Embryonic facial prominence (tissue), 1 donor: ENCODE data around the gene PITRM1.

ENCODE experiments used
- DNase-seq: peaks from one replicate; pipeline ENCODE4 v3.0.0-alpha.2; 2016; ENCODE audit errors: extremely low spot score

PITRM1 gene

GRCh38 chr10:3102720-3103427 lies 69.7 kb downstream of the PITRM1 start:
- DNase-seq: no peak

DNA sequence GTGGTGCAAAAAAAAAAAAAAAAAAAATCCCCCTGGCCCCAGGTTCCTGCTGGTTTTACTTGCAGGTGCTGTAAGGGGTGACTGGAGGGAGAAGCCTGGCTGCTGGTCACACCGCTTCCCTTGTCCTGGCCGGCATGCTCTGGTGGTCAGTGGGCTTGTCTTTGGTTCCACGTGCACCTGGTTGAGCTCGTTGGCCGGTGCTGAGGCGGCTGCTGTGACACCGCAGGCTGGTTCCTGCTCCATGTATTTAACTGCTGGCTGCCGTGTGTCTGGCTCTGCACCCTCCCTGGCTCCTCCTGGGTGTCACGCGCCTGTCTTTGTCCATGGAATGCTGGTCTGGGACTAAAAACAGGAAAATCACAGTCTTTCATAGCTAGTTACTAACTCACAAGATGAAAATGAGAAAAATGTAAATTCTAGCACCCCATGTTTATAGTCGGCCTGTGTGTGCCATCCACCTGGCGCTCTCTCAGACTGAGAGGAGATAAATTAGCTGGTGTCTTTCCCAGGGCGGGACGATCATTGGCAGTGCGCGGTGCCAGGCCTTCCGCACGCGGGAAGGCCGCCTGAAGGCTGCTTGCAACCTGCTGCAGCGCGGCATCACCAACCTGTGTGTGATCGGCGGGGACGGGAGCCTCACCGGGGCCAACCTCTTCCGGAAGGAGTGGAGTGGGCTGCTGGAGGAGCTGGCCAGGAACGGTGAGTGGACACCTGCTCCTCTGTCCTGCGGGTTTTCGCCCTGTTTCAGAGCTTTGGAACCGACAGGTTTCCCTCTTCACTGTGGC lies 71.5 kb downstream of the PITRM1 start:
- no peak for DNase-seq

DNA sequence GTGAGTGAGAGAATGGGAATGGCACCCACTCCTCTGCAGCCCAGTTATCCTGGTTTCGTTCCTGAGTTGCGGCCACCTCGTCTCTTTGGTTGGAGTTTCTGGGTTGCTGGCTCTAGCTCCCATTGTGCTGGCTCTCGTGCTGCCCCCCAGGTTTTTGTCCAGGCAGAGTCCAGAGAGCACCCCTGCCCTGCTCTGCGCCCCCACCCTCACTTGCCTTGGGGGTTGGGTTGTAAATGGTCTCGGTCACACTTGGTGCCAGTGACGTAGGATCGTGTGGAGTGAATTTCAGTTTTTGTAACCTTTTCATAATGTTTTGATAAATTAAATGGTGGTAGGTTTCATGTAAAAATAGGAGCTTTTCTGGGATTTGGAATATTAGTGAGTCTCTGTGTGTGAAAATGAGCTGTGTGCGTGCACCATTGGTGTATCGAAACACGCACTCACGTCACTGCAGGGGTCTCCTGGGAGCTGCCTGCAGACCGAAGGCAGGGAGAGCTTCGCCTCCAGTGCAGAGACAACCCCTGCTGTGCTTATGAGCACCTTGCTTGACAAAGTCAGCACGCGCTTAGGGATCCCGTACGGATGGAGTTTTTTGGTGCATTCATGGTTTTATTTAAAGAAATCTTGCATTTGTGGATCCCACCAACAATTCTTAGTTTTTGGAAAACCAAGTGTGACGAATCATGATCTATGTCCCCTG lies 72.3 kb downstream of the PITRM1 start:
- no peak for DNase-seq

DNA sequence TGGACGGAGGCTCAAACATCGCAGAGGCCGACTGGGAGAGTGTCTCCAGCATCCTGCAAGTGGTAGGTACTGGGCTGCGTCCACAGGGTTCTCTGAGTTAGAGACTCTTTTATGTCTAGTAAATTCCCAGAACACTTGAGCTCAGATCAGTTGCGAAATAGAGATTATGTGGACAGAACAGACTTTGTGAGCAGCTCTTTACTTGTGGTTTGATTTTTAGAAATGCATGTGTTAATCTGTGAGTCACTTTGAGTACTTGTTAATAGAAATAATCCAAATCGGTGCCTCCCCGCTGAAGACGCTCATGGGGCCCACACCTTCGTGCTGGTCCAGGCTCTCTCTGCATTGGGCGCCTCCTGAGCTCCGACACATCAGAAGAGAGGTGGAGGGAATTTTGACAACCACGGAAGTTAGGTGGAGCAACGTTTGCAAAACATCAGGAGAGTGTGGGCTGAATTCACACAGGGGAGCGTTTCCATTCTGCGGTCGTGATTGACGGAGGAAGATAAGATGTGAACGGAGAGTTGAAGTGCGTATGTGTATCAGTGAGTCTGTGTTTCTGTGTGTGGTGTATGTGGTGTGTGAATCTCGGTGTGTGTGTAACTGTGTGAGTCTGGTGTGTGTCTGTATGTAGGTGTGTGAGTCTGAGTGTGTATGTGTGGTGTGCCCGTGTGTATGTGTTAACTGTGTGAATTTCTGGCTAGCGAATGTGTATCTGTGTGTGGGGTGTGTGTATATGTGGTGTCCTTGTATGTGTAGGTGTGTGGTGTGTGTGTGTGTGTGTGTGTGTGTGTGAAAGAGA lies 73.1 kb downstream of the PITRM1 start:
- no peak for DNase-seq

- DNase-seq: no peak
These were observed 73.9 kb downstream of the PITRM1 start for GRCh38 chr10:3098689-3099088.

GRCh38 chr10:3097160-3097559 lies 75.4 kb downstream of the PITRM1 start:
- no peak for DNase-seq

DNA sequence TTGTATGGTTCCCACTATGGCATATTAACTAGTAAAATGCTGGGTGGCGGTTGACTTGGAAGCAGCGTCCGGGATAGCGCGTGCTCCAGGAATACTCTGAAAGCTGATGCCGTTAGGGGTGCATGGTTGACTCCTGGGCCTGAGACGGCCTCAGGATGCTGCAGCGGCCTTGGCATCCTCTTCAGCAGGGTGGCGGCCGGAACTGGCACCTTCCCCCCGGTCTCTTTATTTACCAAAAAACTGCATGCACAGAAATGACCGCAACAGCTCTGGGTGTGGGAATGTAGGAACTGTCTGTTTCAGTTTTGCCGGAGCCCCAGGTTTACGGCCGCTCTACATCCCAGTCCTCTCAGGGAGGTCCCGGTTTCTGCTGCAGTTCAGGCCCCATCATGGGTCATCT lies 76.4 kb downstream of the PITRM1 start:
- DNase-seq: no peak

- no peak for DNase-seq
These were observed 77.0 kb downstream of the PITRM1 start for GRCh38 chr10:3095373-3096139.

- no peak for DNase-seq
These were observed 78.0 kb downstream of the PITRM1 start for GRCh38 chr10:3094609-3095036.

- no peak for DNase-seq
These were observed 78.6 kb downstream of the PITRM1 start for GRCh38 chr10:3093996-3094395.

DNA sequence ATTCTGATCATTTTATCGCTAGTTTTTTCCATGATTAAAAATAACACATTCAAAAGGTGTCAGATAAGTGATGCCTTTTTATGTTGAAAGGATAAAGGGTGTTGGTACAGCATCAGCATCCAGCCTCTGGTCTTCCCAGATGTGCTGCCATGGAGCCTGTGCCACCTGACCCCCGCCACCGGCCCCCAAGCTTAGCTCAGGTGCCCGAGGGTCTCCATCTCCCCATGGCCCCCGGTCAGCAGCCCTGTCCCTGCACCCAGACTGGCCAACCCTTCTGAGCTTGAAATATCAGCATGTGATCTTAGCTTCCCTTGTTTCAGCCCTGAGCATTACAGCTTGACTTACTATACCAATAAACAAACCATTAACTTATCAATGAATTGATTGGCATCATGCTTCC lies 80.7 kb downstream of the PITRM1 start:
- DNase-seq: no peak

DNA sequence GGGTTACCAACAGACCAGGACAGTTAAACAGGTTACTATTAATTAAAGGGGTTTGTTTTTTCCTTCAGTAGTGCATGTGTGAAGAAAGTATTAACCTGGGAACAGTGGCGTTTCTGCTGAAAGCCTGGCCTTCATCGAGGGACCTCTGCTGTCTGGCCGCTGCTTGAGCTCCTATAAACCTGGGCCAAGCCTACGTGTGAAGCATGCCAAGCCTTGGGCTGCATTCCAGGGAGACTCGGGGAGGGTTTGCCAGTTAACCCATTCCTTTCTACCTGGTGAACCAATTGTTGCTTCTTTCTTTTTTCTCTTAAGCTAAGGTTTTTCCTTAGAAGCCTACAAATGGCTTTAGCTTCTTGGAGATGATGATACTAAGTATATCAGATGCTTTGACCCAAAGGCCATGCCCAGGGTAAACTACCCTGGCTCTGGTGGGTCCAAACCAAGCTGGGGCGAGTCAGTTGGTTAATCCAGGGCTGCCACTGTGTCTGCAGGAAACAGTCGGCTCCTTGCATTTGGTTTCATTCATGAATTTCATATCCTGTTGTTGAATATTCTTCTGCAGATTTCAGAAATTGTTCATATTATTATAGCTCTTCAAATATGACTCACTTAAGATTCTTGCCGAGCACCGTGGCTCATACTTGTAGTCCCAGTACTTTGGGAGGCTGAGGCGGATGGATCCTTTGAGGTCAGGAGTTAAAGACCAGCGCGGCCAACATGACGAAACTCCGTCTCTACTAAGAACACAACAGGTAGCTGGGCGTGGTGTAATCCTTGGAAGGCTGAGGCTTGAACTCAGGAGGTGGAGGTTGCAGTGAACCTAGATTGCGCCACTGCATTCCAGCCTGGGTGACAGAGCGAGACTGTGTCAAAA lies 81.4 kb downstream of the PITRM1 start:
- DNase-seq: no peak

- DNase-seq: no peak
These were observed 82.2 kb downstream of the PITRM1 start for GRCh38 chr10:3090388-3090787.
